Hematopoietic multipotent progenitor cell treated with erythropoietin and hydrocortisone succinate and interleukin-3 and kit ligand, for 8 days (in vitro differentiated cells): ENCODE measurements around the gene MCL1.
"Not testable (repeated sequence)": the region's sequence is repeated elsewhere in the genome, so short reads cannot be mapped to it uniquely, and the experiment has no call there.

Experiments
- DNase-seq: peaks from one replicate; pipeline ENCODE4 v3.0.0-alpha.2; 2015

The MCL1 gene

DNA sequence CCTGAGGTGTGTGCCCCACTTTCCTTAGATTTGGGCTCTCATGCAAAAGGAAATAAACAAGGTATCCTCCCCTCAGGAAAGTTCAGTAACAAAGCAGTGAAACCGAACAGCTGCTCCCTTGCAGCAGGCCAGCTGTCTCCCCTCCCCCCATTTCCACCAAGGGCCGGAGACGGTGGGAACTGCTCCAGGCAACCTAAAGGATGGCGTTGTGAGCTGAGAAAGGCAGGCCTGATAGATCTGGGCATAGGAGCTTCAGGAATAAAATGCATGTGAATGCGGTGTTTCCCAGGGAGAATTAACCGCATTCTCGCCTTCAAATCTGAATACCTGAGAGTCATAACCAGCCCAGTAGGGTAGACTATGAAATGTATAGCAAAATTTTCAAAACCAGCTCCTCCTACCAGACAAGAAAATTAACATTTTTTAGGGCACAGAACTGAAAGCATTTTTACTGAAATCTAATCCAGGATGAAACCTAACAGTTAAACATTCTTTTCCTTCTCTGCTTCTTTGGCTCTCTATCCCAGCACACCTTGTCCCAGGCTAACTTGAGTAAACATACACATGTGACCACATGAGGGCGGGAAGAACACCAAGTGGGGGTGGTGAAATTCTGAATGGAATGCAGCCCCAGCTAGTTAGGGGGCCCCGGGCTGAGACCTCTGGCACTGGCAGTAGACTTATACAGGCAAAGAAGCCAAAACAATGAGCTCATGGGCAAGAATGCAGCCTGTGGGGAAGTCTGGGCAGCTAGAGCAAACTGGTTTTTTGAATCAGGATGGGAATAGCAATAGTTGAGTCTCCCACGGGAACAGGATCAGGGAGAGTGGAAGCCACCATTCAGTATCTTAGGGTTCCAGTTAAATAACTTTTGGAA lies 11.5 kb downstream of the MCL1 start:
- DNase-seq, result peak; percentile 38

DNA sequence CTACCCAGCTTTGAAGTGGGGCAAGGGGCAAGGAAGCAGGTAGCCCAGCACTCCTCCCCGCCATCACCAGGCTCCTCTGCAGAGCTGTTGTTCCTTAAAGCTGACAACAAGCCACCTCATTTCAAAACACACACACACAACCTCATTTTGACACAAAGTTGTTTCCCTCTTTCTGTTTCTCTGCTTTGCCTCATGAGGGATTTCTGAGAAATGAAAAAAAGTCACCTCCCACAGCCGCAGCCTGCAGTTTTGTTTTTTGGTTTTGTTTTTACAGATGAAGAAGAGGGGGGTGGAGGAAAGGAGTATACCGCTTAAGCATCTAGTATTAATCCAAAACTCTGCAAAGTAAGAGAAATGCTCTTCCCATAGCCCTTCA lies 12.1 kb downstream of the MCL1 start:
- peak; percentile 56 for DNase-seq

- DNase-seq, result no peak
Observed at GRCh38 chr1:150566589-150567340, 12.6 kb downstream of the MCL1 start.

- not testable (repeated sequence) for DNase-seq
Observed at GRCh38 chr1:150565240-150565991, 14.0 kb downstream of the MCL1 start.

DNA sequence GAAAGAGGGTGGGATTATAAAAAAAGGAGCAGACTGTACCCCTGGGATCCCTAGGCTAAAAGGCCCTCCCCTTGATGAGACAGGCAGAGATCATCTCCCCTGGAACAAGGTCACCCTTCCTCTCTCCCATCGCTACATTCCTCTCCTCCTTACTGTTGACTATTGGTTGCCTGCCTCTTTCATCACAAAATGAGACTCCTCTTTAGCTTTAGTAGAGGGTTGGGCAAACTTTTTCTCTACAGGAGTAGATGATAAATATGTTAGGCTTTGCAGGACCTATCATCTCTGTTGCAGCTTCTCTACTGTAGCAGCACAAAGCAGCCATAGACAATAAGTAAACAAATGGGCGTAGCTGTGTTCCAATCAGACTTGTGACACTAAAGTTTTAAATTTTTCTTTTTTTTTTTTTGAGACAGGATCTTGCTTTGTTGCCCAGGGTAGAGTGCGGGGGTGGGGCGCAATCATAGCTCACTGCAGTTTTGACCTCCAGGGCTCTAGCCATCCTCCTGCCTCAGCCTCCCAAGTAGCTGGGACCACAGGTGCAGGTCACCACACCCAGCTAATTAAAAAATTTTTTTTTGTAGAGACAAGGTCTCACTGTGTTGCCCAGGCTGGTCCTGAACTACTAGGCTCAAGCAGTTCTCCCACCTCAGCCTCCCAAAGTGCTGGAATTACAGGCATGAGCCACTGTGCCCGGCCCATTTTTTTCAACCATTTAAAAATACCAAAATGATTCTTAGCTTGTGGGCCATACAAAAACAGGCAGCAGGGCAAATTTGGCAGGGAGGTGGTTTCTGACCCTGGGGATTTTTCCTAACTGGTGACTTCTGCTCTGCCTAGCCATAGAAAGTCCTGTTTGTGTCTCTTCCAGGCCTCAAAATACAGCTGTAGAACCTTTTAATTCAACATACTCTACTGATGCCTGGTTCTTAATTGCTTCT lies 15.1 kb downstream of the MCL1 start:
- peak; percentile 47 for DNase-seq

GRCh38 chr1:150563340-150564038 lies 15.9 kb downstream of the MCL1 start:
- peak; percentile 88 for DNase-seq

- peak; percentile 45 for DNase-seq
Observed at GRCh38 chr1:150562446-150563339, 16.7 kb downstream of the MCL1 start.

GRCh38 chr1:150561974-150562445 lies 17.4 kb downstream of the MCL1 start:
- DNase-seq, result peak; percentile 93

DNA sequence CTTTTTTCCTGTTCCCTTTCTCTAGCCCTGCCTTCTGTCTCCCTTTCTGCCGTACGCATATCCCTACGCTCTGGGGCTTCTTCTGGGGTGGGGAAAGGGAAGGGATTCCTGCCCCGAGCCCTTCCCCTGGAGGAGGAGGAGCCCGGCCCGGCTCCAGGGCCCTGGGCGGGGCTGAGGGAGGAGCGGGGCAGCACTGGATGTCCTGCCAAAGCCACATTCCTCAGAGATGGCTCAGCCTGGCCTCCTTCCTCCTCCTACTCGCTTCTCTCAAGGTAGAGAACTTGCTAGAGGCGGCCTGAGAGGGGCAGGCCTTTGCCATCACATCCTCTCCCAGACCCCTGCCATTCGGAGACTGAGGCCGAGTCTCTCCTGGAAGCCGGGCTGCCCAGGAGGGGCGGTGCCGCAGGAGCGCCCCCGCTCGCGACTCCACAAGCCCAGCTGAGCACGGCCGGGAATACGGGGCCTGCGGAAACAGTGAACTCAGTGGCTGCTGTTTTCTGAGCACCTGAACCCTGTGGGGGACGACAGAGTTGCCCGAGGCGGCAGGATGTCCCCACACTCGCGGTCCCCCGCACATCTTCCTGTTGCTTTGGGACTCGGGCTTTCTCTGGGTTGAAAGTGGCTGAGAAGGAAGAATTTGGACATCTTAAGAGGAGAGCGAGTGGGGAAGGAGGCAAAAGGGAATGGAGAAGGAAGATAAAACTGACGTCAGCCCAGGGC lies 18.0 kb downstream of the MCL1 start:
- peak; percentile 87 for DNase-seq

DNA sequence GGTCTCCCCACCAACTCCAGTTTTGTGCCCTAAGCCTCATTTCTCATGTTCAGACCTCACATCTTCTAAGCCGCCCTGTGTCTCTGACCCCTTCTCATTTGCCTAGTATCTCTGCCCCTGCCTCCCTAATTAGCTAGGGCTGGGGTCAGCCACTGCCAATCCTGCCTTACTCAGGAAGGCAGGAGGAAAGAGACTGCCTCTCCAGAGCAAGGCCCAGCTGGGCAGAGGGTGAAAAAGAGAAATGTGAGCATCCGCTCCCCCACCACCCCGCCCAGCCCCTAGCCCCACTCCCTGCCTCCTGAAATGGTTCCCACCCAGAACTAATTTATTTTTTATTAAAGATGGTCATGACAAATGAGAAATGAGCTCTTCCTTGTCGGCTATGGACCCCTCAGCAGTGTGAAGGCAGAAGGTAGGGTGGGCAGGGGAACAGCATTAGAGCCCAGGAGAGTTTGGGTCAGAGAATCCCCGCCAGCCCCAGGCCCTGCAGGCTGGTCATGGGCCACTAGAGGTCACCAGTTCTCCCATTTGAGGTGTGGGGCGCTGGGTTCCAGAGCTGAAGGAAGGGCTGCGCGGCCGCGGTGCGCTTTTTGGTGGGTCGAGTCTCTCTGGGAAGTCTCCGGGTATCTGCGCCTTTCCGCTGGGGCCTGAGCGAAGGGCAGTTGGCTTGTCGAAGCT lies 18.7 kb downstream of the MCL1 start:
- peak; percentile 92 for DNase-seq

GRCh38 chr1:150560011-150560438 lies 19.4 kb downstream of the MCL1 start:
- peak; percentile 82 for DNase-seq

GRCh38 chr1:150559656-150560010 lies 19.8 kb downstream of the MCL1 start:
- DNase-seq, result no peak

GRCh38 chr1:150558761-150559655 lies 20.4 kb downstream of the MCL1 start:
- DNase-seq, result no peak

- no peak for DNase-seq
Observed at GRCh38 chr1:150558303-150558704, 21.1 kb downstream of the MCL1 start.

GRCh38 chr1:150557813-150558212 lies 21.6 kb downstream of the MCL1 start:
- DNase-seq, result no peak

- no peak for DNase-seq
Observed at GRCh38 chr1:150557065-150557600, 22.3 kb downstream of the MCL1 start.
